OCI-M1 (cell line): Measurements from ENCODE around the gene NCOA7.

ENCODE experiments used
- DNase-seq: peaks from one replicate; lab custom pipeline; 2025; lab: John Stamatoyannopoulos, UW

The NCOA7 gene

DNA sequence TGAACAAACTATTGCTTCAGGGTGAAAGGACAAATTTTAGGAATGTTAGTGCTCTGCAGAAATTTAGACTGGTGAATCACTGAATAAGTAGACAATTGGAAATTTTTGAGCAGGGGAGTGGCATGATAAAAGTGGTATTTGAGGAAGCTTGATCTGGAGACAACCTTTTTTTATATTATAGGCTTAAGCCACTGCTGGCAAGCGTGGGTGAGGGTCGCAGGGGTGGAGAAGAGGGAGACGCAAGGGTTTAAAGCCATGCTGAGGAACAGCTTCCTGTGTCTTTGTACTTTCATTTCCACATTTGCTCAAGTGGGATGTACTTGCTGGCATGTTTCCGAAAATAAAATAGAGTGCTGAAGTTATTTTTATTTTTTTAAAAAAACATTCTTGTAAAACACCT, 23.7 kb downstream of the NCOA7 start:
- DNase-seq, result peak; percentile 47

DNA sequence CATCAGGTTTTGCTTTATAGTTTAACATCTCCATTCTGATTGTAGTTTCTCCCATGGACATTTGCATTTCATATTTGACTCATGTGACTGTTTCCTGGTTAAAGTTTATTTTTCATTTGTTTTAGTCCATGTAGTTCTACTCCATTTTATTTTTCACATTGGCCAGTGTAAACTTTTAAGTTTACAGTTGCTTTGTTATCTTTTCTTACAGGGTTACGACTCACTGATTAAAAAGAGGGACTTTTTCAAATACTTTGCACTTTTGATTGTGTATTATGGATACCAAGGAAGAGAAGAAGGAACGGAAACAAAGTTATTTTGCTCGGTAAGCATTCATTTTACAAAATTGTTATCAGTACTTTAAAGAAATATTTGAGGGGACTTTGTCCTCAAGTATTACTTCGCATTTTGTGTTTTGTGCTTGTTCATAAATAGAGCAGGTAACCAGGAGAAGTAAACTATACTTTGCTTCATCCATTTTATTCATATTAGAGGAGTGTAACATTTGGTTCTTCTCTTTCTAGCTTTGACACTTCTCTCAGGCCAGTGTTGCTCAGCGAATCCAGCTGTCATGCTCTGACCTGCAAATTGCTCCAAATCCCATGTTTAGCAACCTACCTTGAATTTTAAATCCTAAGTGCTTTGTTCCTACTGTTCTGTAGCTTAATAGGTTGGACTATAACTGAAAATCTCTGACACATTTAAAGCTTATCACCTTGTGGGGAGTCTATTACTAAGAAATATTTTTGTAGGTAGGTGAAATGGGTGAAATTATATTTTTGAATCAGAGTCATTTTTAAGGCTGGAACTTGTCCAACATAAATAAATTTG, 24.5 kb downstream of the NCOA7 start:
- DNase-seq, result peak; percentile 42

DNA sequence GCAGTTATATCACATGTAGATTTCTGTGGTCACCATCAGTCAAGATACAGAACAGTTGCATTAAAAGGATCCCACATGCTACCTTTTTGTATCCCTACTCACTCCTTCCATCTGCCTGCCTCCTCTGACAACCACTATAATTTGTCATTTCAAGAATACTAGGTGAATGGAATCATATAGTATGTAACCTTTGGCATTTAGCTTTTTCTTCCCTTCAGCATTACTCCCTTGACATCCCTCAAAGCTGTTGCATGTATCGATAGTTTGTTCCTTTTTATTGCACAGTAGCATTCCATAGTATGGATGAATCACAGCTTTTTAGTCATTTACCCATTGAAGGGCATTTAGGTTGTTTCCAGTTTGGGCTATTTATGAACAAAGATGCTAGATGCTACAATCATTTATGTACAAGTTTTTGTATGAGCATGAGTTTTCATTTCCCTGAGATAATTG, 26.1 kb downstream of the NCOA7 start:
- DNase-seq, result no peak

DNA sequence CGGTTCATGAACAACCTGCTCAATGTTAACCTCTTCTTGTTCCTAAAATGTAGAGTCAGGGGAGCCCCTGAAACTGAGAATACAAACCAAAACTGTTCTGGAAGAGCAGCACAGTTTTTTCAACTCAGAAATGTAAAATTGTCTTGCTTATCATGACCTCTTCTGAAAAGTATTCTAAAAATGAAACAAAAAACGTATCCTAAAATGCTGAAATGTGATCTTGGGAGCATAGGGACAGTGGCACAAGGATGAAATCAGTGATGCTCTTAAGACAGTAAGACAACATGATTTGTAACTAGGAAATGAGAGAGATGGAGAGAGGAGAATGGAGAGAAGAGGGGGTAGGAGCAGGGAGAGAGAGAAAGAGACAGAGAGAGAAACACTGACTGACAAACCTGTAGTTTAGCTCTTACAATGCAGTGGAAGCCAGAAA, 27.5 kb downstream of the NCOA7 start:
- no peak for DNase-seq

DNA sequence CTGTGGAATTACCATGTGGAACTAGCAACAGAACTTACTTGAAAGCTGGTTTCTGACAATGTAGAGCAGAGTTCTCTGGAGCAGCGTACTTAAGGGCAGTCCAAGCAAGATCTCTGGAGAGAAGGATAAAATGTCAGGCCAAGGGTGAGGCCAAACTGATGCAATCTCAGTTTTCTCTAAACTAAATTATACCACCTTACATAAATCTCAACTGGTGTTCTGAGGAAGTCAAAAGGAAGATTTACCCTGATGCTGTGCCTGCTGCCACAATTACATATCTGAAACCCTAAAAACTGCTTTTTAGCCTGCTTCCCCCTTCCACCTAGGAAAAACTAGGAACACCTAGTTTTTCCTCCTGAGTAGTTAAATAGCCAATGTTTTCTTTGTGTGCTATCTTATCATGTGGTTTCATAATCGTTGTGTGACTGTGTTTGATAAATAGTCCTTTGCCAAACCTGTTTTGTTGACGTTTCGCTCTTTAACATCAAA, 28.1 kb downstream of the NCOA7 start:
- no peak for DNase-seq

DNA sequence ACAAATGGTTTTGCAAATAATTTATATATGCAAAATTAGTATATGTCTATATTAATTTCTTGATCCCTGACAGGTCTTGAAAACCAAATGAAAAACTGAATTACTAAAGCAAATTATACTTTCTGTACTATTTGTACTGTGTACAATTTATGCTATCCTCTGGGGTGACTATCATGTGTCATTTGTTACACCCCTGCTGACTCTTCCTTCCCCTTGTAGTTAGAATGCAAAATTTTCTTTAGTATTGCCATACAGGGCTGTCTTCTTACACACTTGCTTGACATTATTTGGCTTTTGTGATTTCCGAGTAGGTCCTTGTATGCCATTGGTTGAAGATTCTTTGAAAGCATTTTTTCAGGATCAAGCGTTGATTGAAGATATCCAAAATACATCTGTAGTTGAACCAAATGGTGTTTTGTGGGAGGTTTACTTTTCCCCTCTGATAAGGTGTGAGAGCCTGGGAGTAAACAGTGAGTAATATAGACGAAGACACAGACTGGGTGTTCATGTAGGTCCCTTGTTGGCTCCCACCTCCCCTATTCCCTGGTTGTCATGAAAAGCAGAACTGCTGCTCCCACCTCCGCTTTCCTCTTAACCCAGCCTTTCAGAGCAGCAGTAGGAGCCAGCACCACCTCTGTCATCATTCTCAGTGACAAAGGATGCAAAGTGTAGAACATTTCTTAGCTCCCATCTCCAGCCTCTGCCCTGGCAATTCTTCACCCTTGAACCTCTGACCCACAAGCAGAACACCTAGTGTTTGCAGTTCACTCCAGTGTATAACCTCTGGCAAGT, 29.0 kb downstream of the NCOA7 start:
- DNase-seq, result no peak

DNA sequence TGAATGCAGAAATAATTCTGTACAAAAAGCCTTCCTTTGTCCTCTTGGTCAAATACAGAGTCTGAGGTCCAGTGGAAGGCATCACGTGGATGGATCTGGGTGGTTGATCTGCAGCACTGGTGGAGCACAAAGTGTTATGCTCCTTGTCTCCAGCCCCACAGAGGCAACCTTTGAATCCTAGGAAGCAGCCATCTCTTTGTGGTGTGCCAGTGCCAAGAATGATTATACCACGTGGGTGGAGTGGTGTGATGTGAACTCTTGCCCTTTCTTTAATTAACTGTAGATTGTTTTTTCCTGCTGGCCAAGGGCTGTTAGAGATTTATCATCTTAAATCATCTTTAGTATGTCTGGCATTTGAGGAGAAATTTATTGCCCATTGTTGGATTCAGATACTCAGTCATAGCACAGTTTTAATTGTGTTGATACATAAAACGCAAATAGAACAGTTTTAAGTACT, 31.1 kb downstream of the NCOA7 start:
- no peak for DNase-seq

DNA sequence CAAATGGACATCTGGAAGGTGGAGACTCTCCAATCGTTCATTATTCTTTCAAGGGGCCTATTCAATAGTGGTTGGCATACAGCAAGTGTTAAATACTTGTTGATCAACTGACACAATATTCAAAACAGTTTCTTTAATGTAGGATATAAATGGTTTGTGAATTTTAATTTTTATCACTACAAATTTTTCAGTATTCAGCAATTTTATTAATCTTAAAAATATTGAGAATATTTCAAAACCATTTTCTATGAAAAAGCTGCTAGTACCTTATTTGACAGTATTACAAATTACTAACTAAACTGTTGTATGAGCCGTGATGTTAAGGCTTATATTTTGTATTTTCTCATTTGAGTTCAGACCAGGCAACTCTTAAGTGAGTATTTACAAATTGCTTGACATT, 32.4 kb downstream of the NCOA7 start:
- no peak for DNase-seq

DNA sequence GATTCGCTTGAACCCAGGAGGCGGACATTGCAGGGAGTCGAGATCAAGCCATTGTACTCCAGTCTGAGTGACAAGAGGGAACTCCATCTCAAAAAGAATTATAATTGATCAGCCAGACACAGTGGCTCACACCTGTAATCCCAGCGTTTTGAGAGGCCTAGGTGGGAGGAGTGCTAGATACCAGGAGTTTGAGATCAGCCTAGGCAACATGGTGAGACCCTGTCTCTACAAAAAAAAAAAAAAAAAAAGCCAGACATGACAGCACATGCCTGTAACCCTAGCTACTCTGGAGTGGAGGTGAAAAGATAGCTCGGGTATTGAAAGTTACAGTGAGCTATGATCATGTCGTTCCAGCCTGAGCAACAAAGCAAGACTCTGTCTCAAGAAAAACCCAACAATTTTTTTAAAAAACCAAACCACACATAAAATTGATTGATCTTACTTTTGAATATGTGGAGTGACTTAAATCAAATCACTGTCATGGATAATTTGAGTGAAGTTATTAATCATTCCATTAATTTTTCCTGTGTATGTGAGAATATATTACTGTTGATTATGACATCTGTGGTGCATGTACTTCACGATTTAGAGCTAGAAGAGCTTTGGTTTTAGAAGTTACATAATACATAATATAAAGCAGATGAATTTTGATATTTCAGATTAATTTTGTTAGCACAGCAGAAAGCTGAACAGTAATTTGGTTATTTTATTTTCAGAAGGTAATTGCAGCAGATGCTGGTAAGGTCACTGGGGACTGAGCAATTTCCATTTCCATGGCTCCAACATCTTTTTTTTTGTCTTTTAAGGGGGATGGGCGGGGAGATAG, 34.4 kb downstream of the NCOA7 start:
- DNase-seq, result no peak

DNA sequence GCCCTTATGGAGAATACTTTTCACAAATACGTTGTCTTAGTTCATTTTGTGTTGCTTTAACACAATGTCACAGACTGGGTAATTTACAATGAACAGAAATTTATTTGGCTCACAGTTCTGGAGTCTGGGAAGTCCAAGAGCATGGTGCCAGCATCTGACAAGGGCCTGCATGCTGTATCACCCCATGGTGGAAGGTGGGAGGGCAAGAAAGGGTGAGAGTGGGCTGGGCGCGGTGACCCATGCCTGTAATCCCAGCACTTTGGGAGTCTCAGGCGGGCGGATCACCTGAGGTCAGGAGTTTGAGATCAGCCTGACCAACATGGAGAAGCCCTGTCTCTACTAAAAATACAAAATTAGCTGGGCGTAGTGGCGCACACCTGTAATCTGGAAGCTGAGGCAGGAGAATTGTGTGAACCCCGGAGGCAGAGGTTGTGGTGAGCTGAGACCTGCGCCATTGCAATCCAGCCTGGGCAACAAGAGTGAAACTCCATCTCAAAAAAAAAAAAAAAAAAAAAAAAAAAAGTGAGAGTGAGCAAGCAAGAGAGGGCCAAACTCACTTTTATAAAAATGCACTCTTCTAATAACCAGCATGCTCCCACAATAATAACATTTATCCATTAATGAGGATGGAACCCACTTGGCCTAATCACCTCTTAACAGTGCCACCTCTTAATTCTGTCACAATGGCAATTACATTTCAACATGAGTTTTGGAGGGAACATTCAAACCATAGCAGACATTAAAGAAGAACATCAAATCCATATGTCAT, 36.1 kb downstream of the NCOA7 start:
- no peak for DNase-seq

DNA sequence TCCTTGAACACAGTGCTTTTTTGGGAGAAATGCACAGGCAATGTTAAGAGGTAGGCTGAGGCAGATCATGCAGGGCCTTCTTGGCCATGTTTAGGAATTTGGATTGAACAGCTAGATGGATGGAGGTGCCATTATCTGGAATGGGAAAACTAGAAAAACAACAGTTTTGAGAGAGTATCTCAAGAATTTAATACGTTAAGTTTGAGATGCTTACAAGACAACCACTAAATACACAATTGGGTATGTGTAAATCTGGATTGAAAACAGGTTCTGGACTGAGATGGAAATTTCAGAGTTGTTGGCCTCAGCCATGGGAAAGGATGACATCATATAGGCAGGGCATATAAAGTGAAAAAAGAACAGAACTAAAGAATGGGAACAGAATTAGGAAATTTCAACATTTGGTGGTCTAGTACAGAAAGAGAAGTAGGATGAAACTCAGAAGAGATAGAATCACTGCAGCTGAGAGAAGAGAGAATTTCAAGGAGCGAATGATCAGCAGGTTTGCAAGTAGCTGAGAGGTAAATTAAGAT, 37.1 kb downstream of the NCOA7 start:
- peak; percentile 32 for DNase-seq

DNA sequence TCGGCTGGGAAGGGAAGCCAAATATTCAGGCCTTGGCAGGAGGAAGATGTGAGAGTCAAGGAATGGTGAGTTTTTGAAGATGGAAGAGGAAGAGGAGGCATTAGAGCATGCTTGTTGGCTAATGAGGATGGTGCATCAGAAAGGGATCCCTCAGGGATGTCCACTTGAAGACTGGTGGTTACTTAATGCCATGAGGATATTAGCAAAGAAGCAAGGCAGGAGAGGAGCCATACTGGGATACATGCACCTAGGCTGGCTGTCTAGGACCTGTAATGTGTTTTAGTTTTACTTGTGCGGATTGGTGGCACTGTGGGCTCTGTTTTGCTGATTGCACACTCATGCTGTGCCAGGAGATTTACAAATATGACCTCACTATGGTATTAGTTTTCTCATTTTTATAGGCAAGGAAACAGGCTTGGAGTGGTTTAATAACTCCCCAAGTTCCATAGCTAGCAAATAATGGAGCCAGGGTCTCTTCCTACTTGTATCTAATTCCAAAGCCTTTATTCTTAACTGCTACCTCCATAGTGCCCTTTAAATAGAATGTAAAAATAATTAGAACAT, 37.8 kb downstream of the NCOA7 start:
- DNase-seq, result no peak

DNA sequence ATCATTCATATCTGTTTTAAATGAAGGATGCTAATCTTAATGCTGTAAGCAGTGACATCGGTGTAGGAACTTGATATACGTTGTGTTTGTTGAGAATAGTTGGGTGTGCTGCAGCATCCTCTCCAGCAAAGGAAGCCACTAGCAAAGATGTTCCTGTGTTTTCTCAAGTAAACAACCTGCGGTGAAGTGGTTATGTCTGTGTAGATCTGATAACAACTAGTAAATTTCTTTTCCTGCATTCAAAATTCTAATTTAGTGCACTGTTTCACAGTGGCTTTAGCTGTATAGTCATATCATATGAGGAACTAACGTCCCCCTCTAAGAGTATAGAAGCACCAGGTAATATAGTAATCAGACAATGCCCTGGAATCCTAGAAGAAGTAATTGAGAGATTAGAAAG, 38.7 kb downstream of the NCOA7 start:
- peak; percentile 92 for DNase-seq

DNA sequence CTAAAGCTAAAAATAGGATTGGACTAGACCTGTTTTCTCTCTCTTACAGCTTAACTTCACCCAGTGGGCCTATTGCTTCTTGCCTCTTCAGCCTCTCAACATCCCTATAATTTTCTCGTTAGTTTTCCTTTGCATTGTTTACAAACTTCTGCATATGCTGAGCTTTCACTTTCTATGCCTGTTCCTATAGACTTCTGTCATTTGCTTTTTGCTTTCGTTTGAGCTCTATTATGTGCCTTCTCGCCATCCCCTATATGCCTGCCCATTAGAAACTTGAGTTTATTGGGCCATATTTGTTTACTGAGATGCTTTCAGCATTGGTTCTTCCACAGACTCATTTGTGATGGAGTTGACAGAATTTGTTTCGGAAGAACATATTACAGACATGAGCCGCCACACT, 40.9 kb downstream of the NCOA7 start:
- DNase-seq, result peak; percentile 59

DNA sequence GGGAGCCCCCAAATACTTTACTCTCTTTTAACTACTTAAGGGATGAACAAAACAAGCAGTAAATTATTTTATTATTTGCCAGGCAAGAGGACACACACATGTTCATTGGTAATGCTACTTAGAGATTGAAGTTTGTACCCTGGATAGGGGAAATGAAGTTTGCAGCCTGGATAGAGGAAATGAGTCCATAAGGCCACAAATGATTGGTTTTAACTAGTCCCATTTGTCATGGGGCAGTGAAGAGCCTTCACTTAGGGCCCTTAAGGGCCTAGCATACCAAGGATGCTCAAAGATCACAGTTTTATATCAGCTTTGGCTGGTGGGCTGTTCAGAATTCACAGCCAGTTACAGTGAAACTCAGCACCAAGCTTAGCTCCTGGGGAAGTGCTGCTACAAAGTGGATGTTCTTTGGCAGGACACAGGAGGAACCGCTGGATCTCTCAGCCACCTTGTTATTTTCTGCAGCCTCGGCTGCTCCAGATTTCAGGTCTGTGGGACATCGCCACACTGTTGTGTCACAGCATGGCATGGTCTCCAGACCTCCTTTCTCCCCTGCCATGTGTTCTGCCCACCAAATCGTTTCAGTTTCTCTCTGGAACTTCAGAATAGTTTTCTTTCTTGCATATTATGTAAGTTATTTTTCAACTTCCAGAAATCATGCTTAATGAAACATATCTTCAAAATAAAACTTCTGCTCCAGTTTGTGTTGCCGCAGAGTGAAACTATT, 41.8 kb downstream of the NCOA7 start:
- peak; percentile 35 for DNase-seq

DNA sequence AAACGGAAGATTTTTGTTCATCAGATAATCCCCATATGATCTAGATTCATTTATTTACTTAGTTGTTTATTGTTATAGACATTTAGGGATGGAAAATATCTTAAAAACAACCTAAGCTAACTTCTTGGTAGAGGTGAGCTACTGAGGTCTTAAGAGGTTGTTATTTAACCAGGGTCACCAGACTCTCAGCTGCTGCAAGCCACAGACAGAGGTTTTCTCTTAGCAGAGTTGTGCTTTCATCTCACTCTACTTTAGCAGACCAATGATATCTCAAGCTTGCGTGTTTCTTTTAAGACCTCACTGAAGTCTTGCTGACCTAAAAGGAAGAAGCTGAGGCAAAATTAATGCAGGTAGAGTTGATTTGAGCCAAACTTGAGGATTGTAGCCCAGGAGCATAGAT, 43.6 kb downstream of the NCOA7 start:
- DNase-seq, result peak; percentile 23

DNA sequence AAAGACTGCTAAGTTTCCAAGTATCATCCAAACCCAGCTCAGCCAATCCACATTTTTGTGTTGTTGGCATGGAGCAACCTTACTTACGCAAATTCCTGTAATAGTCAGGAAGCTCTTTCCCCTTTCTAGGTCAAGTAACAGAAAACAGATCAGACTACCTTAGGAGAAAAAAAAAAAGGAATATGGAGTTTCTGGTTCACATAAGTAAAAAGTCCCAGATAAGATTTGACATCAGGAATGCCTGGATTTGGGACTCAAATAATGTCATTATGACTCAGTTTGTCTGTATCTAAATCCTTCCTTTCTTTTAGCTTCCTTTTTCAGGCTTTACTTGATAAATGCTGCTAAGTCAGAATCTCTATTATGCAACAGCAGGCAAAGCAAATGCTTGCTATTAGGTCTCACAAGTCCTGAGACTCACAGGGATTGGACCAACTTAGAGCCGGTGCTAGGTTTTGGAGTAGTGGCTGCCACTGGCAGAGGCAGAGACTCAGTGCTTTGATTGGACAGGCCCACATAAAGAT, 44.5 kb downstream of the NCOA7 start:
- peak; percentile 45 for DNase-seq

DNA sequence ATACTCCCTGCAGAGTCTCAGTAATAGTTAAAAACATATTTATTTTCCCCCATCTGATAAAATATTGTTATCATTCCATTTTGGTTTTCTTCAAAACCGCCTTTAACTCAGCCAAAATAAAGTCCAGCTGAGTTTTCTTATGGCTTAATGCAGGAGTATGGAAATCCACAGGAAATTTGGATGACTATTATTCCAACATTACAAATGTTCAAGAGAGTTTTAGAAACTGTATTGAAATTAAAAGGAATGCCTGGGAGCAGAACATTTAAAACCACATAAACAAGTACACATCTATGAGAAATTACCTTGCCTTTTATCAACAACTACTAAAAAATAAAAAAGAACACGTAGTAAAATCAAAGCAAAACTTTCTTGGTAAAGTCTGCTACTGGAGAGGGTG, 45.7 kb downstream of the NCOA7 start:
- no peak for DNase-seq

DNA sequence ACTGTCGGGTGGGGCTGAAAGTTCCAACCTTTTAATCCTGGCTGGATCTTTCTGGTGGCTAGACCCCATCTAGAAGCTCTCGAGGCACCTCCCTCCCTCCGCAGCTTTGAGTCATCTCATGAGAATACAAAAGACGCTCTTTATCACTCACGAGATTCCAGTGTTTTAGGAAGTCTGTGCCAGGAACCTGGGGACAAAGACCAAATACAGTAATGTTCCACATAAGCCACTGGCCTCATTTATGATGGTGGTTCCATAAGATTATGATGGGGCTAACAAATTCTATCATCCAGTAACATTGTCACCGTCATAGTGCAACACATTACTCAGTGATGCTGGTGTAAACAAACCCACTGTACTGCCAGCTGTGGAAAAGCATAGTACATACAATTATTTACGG, 48.7 kb downstream of the NCOA7 start:
- DNase-seq, result no peak

DNA sequence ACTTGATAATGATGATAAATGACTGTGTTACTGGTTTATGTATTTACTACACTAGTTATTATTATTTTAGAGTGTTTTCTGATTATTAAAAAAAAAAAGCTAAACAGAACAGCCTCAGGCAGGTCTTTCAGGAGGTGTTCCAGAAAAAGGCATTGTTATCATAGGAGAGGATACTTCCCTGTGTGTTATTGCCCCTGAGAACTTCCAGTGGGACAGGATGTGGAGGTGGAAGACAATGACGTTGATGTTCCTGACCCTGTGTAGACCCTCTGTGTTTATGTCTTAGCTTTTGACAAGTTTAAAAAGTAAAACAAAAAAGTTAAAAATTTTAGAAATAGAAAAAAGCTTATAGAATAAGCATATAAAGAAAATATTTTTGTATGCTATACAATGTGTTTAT, 49.1 kb downstream of the NCOA7 start:
- no peak for DNase-seq
